ENCODE data around the gene CDH12.

Gene CDH12

DNA sequence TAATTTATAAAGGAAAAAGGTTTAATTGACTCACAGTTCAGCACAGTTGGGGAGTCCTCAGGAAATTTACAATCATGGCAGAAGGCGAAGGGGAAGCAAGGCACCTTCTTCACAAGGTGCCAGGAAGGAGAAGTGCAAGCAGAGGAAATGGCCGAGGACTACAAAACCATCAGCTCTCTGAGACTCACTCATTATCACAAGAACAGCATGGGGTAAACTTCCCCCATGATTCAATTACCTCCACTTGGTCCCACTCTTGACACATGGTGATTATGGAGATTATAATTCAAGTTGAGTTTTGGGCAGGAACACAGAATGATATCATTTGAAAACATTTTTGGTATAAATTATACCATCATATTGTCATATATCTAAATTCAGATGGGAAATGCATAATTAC, 934.7 kb downstream of the CDH12 start:
- FAIRE-seq: no peak

DNA sequence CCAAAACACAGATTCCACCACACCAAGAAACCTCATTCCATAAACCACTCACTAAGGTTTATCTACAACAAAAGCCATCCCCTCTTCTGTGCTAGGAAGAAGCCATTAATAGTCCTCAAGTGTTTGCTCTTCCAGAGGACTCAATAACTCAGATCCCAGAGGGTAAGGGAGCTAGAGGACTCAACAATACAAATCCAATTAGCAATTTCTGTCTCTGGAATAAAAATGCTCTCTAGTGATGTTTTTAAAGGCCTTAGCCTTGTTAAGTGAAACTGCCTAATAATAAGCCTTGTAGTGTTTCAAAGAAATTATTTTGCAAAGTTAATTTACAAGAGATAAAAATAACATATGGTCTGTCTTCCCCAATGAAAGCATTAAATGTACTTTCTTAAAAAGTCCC, 942.4 kb downstream of the CDH12 start:
- FAIRE-seq: no peak

DNA sequence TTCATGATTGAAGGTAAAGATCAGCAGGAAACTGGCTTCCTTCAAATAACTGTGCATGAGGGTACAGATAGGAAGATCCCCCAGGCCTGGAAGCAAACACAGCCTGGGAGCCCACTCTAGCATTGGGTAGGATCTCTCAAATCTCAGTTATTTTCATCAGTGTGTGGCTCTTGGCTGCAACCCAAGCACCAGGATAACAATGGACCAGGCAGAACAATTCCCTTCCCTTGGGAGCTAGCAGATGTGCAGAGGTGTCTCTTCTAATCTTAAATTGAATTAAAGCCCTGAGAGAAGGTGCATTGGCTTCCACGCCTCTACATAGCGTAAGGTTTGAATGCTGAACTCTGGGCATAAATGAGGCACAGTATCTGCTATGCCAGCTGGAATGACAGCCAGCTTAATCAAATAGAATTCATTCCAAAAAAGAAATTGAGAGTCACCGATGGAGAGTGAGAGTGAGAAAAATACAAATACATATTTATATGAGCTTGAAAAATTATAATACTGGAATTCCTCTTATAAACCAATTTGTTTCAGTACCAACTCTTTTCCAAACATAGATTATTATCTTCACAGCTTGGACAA, 957.3 kb downstream of the CDH12 start:
- FAIRE-seq: no peak

DNA sequence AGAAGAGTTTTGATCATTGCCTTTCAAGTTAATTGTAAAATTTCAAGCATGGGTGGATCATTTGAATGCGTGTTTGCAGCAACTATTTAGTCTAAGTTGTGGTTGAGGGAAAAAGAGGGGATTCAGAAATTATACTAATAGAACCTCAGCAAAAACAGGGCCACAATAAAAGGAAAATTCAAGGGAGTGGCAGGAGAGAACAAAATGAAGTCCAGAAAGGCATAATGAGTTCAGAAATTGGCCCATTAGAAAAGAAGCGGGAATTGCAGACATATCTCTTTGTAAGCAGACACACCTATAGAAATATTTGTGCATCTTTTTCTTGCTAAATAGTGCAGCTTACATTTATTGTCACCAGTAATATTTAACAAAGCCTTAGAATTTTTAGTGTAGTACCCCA, 960.0 kb downstream of the CDH12 start:
- no peak for FAIRE-seq

DNA sequence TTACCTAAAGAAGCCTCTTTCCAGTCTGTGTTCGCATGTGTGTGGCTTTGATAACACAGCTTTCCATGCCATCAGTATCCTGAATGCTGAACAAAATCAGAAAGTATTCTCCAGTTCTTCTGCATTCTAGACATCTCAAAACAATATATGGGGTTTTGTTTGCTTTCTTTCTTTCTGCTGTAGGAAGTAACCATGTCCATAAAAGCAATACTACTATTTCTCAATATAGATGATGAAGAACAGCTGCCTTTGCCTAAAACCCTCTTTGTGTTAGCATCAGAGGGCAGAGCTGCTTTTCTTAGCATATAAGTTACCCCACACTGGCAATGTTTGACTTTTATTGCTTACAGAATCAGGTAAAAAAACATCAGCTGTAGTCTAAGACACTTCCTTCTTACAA, 963.6 kb downstream of the CDH12 start:
- FAIRE-seq: no peak

DNA sequence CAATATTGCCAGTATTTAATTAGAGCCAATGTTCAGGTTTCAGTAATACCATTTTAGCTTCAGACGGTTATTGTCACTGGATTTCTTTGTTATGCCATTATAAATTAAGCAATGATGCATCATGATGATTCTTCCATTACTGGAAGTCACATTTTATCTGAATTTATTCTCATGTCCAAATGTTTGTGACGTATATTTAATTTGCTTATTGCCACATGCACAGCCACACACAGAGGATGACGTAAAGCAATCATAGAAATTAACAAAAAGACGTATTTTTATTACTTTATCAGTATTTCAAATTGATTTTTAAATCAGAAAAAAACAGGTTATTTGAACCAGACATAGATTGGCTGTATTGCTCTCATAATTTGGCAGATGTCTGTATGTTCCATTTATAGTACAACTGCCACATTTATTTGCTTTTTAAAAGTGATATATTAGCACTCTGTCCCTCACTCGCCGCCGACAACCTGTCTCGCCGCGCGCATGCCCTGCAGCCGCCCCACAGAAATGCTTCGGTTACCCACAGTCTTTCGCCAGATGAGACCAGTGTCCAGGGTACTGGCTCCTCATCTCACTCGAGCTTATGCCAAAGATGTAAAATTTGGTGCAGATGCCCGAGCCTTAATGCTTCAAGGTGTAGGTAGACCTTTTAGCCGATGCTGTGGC, 970.9 kb downstream of the CDH12 start:
- FAIRE-seq: no peak

DNA sequence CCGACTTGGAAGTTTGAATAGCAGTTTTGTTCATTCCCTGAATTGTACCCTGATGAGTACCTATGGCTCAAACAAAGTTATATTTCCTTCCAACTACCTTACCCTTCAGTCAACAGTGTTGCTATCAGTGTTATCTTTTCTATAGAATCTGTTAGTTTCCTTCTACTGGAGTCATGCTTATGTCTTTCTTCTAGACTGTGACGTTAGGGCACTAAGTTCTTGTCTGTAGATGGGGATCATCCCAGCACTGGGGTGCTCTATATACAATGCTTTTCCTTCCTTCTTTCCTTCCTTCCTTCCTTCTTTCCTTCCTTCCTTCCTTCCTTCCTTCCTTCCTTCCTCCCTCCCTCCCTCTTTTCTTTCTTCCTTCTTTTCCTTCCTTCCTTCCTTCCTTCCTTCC, 973.0 kb downstream of the CDH12 start:
- no peak for FAIRE-seq

DNA sequence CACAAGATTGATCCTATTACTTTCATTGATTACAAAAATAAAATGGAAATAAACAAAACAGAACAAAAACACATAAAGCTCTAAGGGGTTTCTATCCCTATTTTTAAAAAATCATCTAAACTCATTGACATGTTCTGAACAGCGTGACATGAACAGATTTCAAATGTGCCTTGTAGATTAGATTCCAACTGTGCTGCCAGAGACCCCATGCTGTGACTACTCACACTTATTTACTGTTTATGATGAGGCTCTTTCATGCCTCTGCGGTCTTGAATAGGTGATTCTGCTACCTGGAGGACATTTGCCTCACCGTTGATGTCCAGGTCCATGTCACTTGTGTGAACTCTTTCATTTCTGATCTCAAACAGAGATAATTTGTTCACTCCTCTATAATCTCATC, 990.2 kb downstream of the CDH12 start:
- no peak for FAIRE-seq

DNA sequence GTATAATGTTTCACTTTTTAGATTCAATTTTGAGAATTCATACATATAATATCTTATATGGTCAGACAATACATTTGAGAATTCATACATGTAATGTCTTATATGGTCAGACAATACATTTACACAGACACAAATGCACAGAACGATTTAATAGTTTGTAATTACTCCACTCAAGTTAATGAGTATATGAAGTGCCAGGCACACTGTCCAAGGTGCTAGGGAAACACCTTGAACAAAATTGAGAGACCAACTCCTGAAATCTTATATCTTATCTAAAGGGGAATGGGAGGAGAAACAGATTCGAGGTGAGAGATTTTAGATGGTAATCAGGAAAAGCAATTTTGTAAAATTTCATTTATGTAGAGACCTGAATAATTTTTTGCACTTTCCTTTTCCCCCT, 994.7 kb downstream of the CDH12 start:
- FAIRE-seq: no peak

DNA sequence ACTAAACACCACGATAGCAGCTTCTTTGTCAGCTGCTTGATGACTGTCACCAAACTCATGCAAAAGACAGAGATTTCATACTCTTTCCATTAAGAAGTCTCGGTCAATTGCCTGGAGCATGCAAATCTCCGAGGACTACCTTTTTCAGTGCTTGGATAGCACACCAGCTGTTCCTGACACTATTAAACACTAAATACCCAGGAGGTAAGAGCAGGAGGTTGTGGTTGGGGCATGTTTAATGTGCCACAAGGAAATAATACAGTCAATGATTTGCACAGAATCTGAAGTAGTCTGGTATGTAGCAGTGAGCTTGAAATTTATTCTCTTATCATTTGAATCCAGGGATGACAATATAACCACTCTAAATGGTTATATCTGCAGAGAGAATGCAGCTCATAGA, 996.2 kb downstream of the CDH12 start:
- FAIRE-seq: no peak

DNA sequence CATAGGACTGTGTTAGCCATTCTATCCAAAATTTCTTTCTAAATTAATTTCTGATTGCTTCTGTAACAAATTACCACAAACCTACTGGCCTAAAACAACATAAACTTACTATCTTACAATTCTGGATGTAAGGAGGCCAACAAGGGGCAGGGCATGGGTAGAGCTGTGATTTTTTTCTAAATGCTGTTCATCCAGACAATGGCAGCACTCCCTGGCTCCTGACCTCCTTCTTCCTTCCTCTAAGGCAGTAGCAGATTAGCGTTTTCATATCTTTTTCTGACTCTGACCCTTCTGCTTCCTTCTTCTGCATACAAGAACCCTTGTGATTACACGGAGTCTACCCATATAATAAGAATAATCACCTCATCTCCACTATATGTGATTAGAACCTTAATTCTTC, 1005.8 kb downstream of the CDH12 start:
- FAIRE-seq: no peak

DNA sequence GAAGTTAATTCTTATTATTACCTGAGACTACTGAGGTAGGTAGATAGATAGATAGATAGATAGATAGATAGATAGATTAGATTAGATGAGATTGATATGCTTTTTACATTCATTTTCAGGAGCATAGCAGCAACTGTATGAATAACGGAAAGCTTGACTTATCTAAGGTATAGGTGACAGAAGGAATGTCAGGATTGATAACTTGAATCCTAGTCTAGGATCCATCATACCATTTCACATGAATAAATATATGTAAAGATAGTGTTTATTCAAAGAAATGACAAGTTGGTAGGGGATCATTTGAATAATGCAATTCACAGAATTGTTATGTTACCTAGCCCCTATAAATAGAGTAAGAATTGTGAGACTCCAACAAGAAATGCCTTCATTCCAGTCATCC, 1008.2 kb downstream of the CDH12 start:
- FAIRE-seq: no peak

DNA sequence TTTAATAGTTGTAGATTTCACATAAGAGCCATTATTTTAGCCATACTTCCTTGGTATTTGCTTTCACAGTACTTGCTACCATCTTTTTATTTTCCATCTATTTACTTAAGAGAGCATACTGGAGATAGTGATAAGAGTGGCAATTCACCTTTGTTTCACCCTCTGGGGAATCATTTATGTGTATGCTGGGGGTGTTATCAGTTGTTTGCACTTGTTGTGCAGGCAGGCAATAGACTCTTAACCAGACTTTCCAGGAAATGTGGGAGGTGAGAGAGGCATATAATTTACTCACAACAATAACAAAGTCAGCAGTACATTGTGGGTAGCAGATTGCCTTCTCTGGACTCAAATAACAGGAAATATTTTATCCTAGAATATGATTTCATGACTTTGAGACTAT, 1018.3 kb downstream of the CDH12 start:
- no peak for FAIRE-seq

DNA sequence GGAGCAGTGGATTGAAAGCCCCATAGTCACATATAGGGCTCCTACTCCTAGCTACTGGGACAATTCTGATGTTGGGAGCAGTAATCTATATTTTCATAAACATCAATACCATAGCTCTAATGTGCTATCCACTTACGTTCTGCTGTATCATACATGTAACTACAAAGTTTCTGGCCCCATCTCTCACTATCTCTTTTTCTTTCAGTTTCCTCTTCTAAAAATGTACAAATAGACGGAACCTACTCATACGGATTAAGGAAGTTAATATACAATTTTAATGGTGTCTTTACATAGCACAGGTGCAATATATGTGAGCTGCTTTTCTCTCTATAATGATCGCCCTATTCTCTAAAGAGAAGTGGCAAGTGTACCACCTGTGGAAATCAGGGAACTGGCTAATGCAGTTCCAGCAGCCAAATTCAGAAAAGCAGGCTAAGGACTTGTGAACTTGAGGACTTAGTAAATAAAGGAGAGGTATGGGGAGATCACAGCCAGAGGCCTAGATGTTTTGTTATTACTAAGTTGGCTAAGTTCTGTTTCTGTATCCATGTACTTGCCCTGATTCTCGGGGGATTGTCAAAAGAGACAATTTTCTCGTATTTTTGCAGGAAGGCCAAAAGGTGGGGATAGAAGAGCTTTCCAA, 1021.9 kb downstream of the CDH12 start:
- no peak for FAIRE-seq

DNA sequence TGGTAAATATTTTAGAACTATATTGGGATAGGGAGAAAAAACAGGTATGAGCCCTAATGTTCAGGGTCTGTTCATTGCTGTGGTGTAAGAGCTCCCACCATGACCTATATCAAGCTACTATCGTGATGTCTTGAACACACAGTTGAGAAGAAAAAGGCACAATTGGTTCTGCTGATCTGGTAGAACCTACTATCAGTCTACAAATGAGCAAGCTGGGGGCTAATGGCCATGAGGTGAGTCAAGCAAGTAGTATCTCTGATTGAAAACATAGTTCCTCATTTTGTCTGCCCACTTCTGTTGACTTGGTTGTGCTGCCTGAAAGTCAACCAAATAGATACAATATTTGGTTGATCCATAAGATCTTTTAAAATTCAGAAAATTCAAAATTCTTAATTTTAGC, 1026.3 kb downstream of the CDH12 start:
- FAIRE-seq: no peak

DNA sequence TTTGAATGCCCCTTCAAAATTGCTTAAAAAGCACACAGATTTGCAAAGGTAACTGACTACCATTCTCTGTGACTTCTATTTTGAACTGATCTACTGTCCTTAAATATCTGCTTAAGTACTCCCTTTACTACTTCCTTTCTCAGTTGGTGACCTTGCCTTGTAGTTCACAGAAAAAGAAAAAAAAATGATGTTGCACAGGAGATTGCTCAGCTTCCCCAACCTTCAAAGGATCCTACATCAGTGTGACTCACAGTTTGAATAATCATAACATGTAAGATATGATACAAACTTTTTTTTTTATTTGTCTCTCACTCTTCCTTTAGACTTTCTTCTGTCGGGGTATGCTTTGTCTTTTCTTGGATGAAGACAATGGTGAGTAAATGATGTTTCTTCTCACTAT, 1029.6 kb downstream of the CDH12 start:
- no peak for FAIRE-seq

DNA sequence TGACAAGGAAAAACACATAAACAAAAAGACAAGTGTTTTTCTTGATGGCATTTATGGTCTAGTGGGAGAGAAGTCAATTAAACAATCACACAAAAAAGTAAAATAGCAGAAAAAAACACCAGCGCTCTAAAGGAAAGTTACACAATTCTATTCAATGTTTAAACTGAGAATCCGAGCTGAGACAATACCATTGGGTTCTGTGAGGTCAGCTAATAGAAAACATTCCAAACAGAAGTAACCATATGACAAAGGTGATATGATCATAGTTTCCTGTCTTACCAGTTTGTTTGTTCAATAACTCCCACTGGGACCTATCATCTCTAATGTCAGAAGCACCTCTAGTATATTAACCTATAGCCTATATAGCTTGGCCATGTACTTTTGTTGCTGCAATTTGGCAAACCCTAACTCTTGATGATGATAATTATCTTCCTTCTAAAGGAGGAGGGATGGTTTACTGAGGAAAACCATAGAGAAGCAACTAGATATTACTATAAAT, 1030.0 kb downstream of the CDH12 start:
- no peak for FAIRE-seq

DNA sequence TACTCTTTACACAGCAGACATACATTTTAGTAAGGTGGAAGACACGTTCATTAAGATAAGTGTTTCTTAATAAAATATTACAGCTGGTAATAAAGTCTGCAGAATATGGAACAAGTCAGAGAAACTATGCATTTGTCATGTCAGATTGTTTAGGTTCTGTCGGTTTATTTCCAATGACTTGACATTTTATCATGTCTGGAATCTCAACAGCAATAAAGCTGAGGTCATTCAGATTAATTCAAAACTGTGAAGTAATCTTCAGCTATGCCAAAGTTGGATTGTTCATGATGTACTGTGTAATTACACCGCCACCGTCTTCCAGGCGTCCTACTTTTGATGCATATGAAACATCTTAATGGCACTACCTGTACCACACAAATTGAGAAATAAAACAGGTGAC, 1032.6 kb downstream of the CDH12 start:
- no peak for FAIRE-seq

DNA sequence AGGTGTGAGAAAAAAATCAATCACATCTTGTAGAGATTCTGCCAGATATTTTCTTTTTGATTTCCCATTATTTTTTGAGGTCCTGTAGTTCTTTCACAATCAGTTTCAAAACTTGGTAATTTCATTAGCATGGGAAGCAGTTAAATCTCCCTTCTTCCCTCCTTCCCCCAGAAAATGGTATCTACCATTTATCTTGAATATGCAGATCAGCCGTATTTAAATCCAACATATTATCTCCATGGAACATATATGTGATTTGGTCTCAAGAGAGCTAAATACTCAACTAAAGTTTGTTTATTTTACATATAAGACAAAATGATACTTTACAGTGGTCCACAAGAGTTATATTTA, 1034.8 kb downstream of the CDH12 start:
- no peak for FAIRE-seq

DNA sequence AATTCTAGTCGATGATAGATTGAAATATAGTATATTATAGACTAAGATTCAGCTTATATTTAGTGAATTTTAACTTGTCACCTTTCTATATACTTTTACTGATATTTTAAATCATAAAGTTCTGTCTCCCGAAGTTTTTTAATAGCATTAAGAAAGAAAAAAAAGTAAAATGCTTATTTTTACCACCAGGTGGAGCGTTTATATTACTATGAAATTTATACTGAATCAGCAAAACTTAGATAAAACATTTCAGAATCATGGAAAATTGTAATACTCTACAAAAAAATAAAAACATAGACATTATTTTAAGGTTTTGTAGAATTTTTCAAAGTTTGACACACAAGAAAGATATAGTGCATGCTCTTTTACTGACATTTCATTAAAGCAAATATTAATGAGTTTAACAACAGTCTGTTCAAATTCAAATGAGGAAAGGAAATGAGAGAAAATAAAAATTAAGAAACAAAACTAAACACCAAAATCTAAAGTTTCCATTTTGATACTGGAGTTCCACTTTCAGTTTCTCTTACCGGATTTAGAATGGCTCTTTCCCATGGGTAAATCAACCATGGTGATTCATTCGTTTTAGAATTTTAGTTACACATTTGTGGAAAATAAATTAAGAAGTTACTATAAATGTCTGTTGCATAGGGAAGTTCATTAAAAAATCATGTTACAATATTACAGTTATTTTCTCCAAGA, 1035.3 kb downstream of the CDH12 start:
- peak; percentile 91 for FAIRE-seq

DNA sequence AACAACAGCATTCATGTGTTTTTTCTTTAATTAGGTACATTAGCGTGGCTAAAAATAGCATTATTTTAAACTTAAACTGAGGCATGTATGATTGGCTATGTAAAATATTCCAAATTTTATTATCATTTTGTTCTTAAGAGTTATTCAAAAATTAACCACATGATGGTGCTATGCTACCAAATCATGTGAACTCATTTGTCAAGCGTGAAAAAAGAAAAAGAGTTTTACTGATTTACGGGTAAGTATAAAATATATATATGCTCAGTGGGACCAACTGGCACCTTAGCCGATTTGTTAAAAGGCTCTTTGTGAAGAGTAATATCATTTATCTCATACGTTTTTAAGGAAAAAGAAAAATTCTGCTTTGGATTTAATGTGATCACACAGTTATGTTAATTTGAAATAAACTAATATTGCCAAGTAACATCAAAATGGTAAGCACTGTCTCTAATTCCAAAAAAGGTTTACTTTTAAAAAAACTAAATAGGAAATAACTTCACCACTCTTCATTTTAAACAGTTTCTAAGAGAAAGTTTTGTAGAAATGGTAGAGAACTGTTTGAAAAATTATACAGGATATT, 1042.3 kb downstream of the CDH12 start:
- FAIRE-seq: peak; percentile 98

DNA sequence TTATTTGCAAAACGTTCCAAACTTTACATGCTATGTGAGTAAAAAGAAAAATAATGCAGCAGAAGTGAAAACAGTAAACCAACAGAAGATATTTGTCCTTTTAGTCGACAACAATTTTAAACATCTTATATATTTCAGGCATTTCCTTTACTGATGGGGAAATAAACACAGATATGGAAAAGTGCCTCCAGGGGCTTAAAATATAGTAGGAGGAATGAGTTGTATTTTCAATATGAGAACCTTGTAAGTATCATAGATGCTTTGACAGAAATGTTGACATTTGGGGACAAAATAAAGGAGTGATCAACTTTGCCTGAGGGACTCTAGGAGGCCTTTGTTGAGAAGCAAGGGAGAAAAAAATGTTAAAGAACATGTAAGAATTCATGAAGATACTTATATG, 1043.5 kb downstream of the CDH12 start:
- no peak for FAIRE-seq

DNA sequence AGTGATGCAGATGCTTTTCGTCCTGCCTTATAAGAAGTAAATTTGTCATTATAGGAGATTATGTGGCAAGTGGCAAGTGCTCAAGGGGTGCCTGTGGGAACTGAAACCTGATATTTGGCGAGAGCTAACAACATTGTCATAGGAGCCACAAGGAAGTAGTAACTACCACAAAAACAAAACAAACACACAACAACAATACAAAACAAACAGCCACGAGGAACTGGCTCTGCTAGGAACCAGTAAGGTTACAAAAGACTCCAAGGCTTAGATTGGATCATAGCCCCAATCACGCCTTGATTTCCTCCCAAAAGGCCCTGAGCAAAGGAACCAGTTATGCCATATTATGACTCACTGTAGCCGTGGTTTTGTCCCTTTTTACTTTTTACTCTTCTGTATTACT, 1045.2 kb downstream of the CDH12 start:
- no peak for FAIRE-seq

DNA sequence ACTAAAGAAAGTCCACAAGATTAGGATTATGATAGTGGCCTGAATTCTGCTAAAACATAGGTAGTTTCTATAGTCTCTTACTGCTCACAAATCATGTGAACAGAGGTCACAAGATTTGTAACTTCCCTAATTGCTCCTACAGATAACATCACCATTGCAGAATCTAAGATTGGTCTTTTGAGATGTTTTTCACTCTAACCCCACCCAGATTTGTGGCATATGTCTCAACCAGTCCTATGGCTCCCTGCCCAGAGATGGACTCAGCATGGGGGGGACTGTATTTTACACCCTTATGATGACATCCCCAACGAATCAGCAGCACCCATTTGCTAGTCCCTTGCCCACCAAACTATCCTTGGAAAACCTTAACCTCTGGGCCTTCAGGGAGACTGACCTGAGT, 1046.2 kb downstream of the CDH12 start:
- no peak for FAIRE-seq
